GM12865 (cell line): Measurements from ENCODE around the gene PLXNA2.

Source experiments
- DNase-seq: peaks from one replicate; pipeline ENCODE4 v3.0.0; 2010; ENCODE audit warnings: low read depth
- H3K4me3 ChIP-seq: 2 replicates; pipeline ENCODE4 v1.5.1; 2011; ENCODE audit warnings: mild to moderate bottlenecking, low read depth, low read length, control low read depth
- TF ChIP-seq, protein P1 (sequence below): IDR thresholded peaks from 2 replicates; pipeline ENCODE4 v1.5.1; 2011; ENCODE audit warnings: low read length, control low read depth, low read depth, inconsistent platforms; ENCODE audit not compliant: insufficient read depth; ENCODE audit errors: missing control alignments

PLXNA2 gene

DNA sequence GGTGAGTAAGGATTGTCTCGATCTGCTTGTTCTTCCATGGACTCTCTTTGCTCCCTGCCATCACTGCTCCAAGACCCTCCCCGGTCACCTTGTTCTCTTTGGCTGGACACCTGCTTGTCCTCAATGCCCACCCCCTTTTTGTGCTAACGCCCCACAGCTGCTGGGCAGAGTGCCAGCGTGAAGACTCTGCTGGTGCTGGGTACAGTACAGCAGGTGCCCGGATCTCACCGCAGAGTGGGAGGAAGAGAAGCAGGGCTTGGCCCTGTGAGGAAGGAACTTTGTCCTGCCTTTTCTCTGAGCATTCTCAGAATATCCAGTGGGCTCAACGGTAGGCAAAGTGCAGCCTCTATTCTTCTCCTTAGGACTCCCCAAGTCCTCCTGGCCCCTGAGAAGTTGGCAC, 90.1 kb downstream of the PLXNA2 start:
- no peak for DNase-seq
- H3K4me3 ChIP-seq: no peak overlapping the region
- TF ChIP-seq, protein P1, sequence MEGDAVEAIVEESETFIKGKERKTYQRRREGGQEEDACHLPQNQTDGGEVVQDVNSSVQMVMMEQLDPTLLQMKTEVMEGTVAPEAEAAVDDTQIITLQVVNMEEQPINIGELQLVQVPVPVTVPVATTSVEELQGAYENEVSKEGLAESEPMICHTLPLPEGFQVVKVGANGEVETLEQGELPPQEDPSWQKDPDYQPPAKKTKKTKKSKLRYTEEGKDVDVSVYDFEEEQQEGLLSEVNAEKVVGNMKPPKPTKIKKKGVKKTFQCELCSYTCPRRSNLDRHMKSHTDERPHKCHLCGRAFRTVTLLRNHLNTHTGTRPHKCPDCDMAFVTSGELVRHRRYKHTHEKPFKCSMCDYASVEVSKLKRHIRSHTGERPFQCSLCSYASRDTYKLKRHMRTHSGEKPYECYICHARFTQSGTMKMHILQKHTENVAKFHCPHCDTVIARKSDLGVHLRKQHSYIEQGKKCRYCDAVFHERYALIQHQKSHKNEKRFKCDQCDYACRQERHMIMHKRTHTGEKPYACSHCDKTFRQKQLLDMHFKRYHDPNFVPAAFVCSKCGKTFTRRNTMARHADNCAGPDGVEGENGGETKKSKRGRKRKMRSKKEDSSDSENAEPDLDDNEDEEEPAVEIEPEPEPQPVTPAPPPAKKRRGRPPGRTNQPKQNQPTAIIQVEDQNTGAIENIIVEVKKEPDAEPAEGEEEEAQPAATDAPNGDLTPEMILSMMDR: no peak

- no peak for DNase-seq
- no peak overlapping the region for H3K4me3 ChIP-seq
- TF ChIP-seq, protein P1: no peak
These were observed 90.8 kb downstream of the PLXNA2 start for GRCh38 chr1:208153386-208153785.

DNA sequence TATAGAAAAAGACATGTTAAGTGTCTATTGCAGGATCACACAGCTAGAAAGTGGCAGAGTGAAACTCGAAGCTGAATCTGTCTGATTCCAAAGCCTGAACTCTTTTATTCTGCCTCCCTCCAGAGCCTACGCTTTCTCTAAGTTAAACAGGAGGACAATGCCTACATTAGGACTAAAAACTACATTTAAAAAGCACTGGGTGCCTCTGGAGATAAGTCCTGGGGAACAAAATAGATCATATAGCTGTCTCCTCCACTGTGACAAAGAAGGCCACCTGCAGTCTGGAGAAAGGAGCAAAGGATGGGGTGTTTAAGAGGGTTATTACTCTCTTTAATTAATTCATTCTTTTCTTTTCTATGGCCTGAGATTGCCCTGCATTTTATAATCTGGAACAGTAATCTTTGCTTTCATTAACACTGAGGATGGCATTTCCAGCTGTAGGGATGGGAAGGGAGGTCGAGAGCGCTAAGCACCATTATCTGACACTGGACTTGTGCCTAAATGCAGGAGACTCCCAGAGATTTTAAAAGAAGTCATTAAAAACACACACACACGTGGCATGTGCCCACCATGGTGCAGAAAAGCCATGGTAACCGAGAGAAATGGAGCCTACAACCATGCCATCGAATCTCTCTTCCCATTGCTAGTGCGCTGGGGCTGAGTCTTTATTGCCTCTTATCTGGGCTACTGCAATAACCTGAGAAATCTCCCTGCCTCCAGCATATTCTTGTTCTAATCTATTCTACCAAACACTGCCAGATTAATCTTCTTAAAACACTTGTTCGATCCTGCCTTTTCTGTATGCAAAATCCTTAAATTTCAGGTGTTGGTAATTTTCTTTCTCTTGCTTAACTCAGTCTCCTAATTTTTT, 92.2 kb downstream of the PLXNA2 start:
- no peak overlapping the region for H3K4me3 ChIP-seq
- TF ChIP-seq, protein P1: no peak
- no peak for DNase-seq

DNA sequence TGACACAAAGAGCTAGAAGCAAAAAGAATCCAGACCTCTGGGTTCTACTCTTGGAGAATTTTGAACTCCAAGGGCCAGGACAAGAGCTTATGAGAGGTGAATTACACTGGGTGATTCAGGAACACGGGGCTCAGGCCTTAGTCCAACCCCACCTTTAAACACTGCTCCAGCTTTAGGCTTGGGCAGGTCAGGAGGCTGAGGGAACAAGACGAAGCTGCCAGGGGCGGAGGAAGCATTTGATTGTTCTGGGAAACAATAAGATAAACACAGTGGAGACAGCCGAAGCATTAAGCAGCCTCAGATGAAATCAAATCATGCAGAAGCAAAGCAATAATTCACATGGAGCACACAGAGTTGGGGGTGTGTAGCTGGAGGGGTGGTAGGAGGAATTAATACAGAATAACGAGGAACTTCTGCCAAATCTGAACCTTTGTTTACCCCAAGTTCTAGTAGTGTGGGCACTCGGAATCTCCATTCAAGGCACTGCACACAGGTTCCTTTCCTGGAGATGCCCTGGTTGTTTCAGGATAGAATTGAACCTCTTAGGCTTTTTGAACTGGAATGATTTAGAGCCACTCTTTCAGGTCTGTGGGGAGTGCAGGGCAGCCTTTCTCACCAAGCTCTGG, 93.2 kb downstream of the PLXNA2 start:
- no peak for DNase-seq
- TF ChIP-seq, protein P1: no peak
- H3K4me3 ChIP-seq: no peak overlapping the region

DNA sequence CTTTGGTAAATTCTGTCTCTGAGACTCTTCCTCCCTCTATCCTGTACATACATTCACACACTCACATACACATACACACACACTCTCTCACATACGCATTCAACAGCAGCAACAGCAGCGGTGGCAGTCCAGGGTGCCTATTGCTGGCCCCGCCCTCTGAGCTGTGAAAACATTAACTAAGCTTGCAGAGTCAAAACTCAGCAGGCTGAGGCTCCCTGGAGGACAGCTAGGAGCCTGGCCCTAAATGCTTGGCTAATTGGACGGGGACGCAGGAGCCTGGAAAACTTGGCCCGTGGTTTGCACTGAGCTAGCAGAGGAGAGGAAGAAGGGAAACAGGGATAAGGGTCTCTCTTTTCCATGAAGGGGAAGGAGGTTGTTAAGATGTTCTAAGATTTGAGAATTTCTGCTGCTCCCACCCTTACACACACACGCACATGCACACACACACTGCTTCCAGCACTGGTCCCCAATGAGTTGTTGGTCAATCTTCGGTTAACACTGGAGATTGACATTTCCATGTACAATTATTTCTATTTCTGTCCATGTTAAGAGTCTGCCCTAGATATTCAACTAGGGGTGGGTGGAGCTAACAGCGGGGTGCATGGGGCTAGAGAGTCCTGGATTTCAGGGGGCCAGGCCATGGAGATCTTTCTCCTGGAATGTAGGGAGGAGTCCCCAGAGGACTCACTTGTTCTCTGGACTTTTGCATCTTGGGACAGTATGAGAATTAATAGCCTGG, 94.2 kb downstream of the PLXNA2 start:
- DNase-seq: no peak
- H3K4me3 ChIP-seq: no peak overlapping the region

GRCh38 chr1:208149213-208149612, 95.0 kb downstream of the PLXNA2 start:
- no peak overlapping the region for H3K4me3 ChIP-seq
- TF ChIP-seq, protein P1: no peak
- DNase-seq: no peak

More for the DNA sequence above, 94.2 kb downstream of the PLXNA2 start:
- TF ChIP-seq, protein P1: no peak
